Lower leg skin (tissue), 4 donors: ENCODE results near the gene SRMS. TPM values are rescaled to one million over a fixed set of nuclear protein-coding genes. Genes with fewer than 3 reads are reported as not detected.

Source experiments
- DNase-seq, 2 donors: peaks; one replicate each; pipeline ENCODE4 v3.0.0-alpha.2; 2019; ENCODE audit warnings: low spot score in 2 of 2
- H3K4me3 ChIP-seq: fragments of 200-600 bp; sonication (generic); 2 replicates; pipeline ENCODE4 v1.5.1; 2017; ENCODE audit warnings: mild to moderate bottlenecking, low read depth; ENCODE audit not compliant: poor library complexity, severe bottlenecking
- POLR2A ChIP-seq, 2 donors: fragments of 450-650 bp; IDR thresholded peaks; one replicate each; pipeline ENCODE4 v1.6.1; 2016 to 2017; ENCODE audit warnings: antibody characterized with exemption in 2 of 2, mild to moderate bottlenecking in 1 of 2, moderate library complexity in 1 of 2
- WGBS, 2 donors: methylation state at CpG; one replicate each; pipeline ENCODE4 v1.1.5; 2018; 5-methylcytosine and 5-hydroxymethylcytosine counted together
- intact Hi-C: fragments of 100-400 bp; cut with DNase I; formaldehyde crosslinking; loops from one replicate; pipeline ENCODE4 v1.15.0; 2023; ENCODE audit warnings: low total_unique reads
- total RNA-seq, 4 donors: library from RNA; depleted of rRNA; stranded (reverse); fragments of >200 nt; gene quantifications; one replicate each; pipeline ENCODE4 v1.1.0, GENCODE V29; 2016
- TF ChIP-seq, protein P1 (sequence below), 3 donors: fragments of 450-650 bp; IDR thresholded peaks; one replicate each; pipeline ENCODE4 v1.5.1; 2016; ENCODE audit warnings: antibody characterized with exemption in 3 of 3, mild to moderate bottlenecking in 3 of 3, moderate library complexity in 2 of 3

SRMS gene
- total RNA-seq, 4 donors from 2014 or later: 0.16 to 0.59 (median 0.37) TPM; not detected in 1

DNA sequence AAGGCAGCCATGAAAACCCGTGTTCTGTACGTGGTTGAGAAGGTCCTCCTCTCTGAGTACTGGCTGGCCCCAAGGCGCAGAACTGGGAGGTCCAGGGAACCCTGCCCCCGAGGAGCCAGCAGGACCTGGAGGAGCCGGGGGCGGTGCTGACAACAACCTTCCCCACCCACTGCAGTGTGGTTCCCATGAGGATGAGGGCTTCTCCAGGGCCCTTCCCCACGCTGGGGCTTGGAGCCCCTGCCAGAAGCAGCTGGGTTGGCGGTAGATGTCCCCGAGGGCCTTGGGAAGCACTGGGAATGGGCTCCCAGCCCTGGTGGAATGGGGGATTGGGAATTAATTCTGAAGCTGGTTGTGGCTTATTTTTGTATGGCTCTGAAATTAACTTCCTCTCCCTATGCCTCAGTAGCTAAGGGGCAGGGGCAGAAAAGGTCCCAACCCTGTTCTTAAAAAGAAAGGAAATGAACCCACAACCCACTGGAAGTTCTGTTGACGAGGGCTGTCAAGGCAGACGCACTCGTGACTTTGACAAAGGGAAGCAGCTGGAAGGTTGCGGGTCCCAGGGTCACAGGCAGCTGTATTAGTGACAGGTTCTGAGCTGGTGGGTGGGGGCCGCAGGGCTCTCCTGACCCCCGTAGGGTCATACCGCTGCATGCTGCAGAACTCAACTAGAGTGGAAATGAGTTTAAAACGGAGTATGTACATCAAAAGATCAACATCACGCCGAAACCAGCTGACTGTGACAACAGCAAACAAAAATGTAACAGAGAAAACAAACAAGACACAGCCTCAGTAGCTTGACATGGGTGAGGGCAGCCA, 40.4 kb upstream of the SRMS start:
- H3K4me3 ChIP-seq: no peak overlapping the region
- intact Hi-C loops: no loop called here
- 66 to 82% methylated on average over 15 to 19 of the region's 19 CpGs for WGBS, 2 donors
- DNase-seq: no peak
- TF ChIP-seq POLR2A (IDR thresholded peaks at IDR 0.05): no peak
- TF ChIP-seq, protein P1, sequence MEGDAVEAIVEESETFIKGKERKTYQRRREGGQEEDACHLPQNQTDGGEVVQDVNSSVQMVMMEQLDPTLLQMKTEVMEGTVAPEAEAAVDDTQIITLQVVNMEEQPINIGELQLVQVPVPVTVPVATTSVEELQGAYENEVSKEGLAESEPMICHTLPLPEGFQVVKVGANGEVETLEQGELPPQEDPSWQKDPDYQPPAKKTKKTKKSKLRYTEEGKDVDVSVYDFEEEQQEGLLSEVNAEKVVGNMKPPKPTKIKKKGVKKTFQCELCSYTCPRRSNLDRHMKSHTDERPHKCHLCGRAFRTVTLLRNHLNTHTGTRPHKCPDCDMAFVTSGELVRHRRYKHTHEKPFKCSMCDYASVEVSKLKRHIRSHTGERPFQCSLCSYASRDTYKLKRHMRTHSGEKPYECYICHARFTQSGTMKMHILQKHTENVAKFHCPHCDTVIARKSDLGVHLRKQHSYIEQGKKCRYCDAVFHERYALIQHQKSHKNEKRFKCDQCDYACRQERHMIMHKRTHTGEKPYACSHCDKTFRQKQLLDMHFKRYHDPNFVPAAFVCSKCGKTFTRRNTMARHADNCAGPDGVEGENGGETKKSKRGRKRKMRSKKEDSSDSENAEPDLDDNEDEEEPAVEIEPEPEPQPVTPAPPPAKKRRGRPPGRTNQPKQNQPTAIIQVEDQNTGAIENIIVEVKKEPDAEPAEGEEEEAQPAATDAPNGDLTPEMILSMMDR (IDR thresholded peaks at IDR 0.05): no peak

DNA sequence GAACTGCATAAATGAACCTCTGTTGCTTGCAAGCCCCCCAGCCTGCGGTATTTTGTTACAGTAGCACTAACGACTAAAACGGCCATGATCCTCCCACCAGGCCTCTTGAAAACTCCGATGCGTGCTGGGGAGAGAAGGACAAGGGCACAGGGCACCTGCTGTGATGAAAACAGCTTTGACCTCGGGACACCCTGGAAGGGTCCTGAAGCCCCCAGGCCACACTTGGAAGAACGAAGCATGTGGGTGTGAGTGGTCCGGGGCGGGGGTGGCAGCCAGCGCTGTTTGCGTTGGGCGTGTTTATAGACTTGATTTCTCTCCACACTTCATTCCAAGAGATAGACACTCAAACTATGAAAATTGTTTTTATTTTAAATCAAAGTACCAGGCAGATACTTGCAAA, 39.7 kb upstream of the SRMS start:
- 91% methylated on average over 12 of the region's 12 CpGs for WGBS, 2 donors
- intact Hi-C loops: no loop called here
- no peak overlapping the region for H3K4me3 ChIP-seq
- no peak for TF ChIP-seq POLR2A (IDR thresholded peaks at IDR 0.05)
- TF ChIP-seq, protein P1 (IDR thresholded peaks at IDR 0.05): no peak
- no peak for DNase-seq

DNA sequence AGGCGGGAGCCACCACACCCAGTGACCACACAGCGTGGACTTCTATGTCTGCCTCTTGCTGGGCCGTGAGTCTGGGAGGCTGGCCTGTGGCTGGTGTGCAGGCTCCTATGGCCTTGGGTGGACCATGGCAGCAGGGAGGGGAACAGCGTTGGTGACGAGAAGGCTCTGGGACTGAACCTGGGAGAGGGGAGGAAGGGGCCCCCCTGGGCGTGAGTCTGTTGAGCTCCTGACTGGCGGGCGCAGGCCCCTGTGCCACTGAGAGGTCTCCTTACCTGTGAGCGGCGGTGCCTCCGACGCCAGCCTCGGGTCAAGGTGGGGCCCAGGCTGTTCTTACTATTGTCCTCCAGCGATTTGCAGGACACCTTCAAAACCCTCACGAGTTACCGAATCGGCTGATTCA, 39.2 kb upstream of the SRMS start:
- TF ChIP-seq, protein P1 (IDR thresholded peaks at IDR 0.05): no peak
- TF ChIP-seq POLR2A (IDR thresholded peaks at IDR 0.05): no peak
- no peak overlapping the region for H3K4me3 ChIP-seq
- intact Hi-C loops: no loop called here
- 93 to 95% methylated on average over 17 of the region's 17 CpGs for WGBS, 2 donors
- DNase-seq: no peak

DNA sequence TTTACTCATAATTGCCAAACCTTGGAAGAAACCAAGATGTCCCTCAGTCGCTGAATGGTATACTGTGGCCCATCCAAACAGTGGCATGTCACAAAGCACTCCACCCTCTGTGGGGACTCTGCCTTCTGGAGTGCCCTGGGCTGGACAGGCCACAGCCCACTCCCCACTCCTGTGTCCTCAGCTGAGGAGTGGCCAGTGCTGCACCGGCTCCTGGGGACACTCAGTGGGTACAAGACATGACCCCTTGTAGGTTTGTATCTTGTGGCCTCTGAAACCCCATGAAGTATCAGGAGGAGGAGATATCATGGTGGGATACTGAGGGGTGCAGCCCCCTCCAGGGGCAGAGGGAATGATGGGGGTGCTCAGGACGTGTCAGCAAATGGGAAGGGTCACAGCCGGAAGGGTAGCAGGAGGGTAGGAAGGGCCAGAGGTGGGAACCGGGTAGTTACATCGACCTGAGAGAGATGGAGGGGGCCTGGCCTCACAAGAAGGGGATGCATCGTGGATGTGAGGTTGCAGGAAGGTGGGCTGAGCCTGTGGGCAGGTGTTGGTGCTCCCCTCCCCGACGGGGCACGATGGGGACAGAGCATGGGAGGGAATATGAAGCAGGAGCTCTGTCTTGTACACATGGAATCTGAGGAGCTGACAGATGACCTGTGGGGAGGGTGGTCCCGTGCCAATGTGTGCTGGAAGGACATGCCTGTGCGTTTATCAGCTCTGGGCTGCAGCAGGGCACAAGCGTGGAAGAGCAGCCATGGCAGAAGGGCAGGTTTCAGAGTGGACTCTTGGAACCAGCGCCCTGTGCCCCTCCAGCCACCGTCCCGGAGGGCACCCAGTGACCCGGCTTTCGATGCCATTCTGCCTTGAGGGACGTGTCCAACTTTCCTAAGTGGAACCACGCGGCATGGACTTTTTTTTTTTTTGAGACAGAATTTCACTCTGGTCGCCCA, 38.3 kb upstream of the SRMS start:
- WGBS, 2 donors: 70 to 71% methylated on average over 22 of the region's 22 CpGs
- intact Hi-C loops: no loop called here
- no peak overlapping the region for H3K4me3 ChIP-seq
- no peak for DNase-seq
- TF ChIP-seq, protein P1 (IDR thresholded peaks at IDR 0.05): no peak
- TF ChIP-seq POLR2A (IDR thresholded peaks at IDR 0.05): no peak

DNA sequence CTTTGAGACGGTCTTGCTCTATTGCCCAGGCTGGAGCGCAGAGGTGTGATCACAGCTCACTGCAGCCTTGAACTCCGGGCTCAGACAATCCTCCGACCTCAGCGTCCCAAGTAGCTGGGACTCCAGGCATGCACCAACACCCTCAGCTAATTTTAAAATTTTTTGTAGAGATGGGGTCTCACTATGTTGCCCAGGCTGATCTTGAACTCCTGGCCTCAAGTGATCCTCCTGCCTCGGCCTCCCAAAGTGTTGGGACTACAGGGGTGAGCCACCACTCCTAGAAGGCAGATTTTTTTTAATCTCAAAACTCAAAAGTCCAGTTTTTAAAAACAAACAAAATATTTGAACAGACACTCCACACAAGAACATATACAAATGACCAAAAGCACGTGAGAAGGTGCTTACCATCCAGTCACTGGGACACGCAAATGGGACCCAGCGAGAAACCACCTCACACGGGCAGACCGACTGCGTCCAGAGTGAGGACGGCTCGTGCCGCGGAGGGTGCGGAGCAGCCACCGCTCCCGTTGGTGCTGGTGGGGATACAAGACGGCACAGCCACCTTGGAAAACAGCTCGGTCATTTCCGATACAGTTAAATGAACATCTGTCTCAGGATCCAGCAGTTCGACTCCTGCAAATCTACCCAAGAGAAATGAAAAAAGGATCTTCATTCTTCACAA, 35.0 kb upstream of the SRMS start:
- DNase-seq: no peak
- 84 to 91% methylated on average over 23 of the region's 23 CpGs for WGBS, 2 donors
- no peak overlapping the region for H3K4me3 ChIP-seq
- intact Hi-C loops: no loop called here
- TF ChIP-seq, protein P1 (IDR thresholded peaks at IDR 0.05): no peak
- TF ChIP-seq POLR2A (IDR thresholded peaks at IDR 0.05): no peak
